T follicular helper cell (primary cell): ENCODE measurements around the gene C1QTNF9.
"Not testable (repeated sequence)": the region's sequence is repeated elsewhere in the genome, so short reads cannot be mapped to it uniquely, and the experiment has no call there.

Experiments used
- DNase-seq: peaks from one replicate; pipeline ENCODE4 v3.0.0-alpha.2; 2020; ENCODE audit warnings: low read depth

Gene C1QTNF9

GRCh38 chr13:24281188-24282008 is 28.0 kb upstream of the C1QTNF9 start:
- DNase-seq: no peak

- no peak for DNase-seq
These were observed 27.1 kb upstream of the C1QTNF9 start for GRCh38 chr13:24282256-24282655.

- DNase-seq: no peak
These were observed 24.4 kb upstream of the C1QTNF9 start for GRCh38 chr13:24284889-24285565.

GRCh38 chr13:24286624-24287023 is 22.8 kb upstream of the C1QTNF9 start:
- DNase-seq: no peak

- DNase-seq: no peak
These were observed 21.6 kb upstream of the C1QTNF9 start for GRCh38 chr13:24287748-24288287.

GRCh38 chr13:24288870-24289269 is 20.5 kb upstream of the C1QTNF9 start:
- DNase-seq: no peak

GRCh38 chr13:24290280-24290932 is 19.0 kb upstream of the C1QTNF9 start:
- no peak for DNase-seq

- DNase-seq: no peak
These were observed 16.9 kb upstream of the C1QTNF9 start for GRCh38 chr13:24292481-24292880.

- DNase-seq: no peak
These were observed 15.6 kb upstream of the C1QTNF9 start for GRCh38 chr13:24293746-24294145.

- no peak for DNase-seq
These were observed 9.8 kb upstream of the C1QTNF9 start for GRCh38 chr13:24299488-24300114.

- DNase-seq: no peak
These were observed 7.9 kb upstream of the C1QTNF9 start for GRCh38 chr13:24301434-24301833.

GRCh38 chr13:24301911-24302310 is 7.5 kb upstream of the C1QTNF9 start:
- DNase-seq: no peak

- no peak for DNase-seq
These were observed 4.8 kb upstream of the C1QTNF9 start for GRCh38 chr13:24304620-24305019.

- DNase-seq: no peak
These were observed 2.7 kb upstream of the C1QTNF9 start for GRCh38 chr13:24306632-24307031.

- no peak for DNase-seq
These were observed 1.9 kb upstream of the C1QTNF9 start for GRCh38 chr13:24307211-24308067.

- DNase-seq: no peak
These were observed 1.3 kb upstream of the C1QTNF9 start for GRCh38 chr13:24308068-24308445.

GRCh38 chr13:24308488-24309020 is 826 bp upstream of the C1QTNF9 start:
- DNase-seq: no peak

- DNase-seq: no peak
These were observed 4.1 kb downstream of the C1QTNF9 start for GRCh38 chr13:24313439-24313838.

- DNase-seq: not testable (repeated sequence)
These were observed 8.5 kb downstream of the C1QTNF9 start for GRCh38 chr13:24317835-24318234.

- not testable (repeated sequence) for DNase-seq
These were observed 9.5 kb downstream of the C1QTNF9 start for GRCh38 chr13:24318878-24319277.

GRCh38 chr13:24319641-24320040 is 10.3 kb downstream of the C1QTNF9 start:
- DNase-seq: not testable (repeated sequence)
